ENCODE results near the gene MIA2. TPM values are rescaled to one million over a fixed set of nuclear protein-coding genes. Genes with fewer than 3 reads are reported as not detected.
A peak's percentile ranks its signal among the peaks of the same experiment; 100 is the strongest.
"Not testable (repeated sequence)": the region's sequence is repeated elsewhere in the genome, so short reads cannot be mapped to it uniquely, and the experiment has no call there.

The MIA2 gene
- total RNA-seq, 6 experiments from 2014 or later: 58.7 to 90.8 (median 73.6) TPM

GRCh38 chr14:39212693-39213092, 21.0 kb upstream of the MIA2 start:
- H3K4me3 ChIP-seq: no peak overlapping the region
- ATAC-seq (no peak), DNase-seq (no peak)
- no peaks in the 10 kb centered on the region for H3K4me1 ChIP-seq
- H3K9me3 ChIP-seq: no peaks in the 10 kb centered on the region
- intact Hi-C loops (cut with DNase I): no loop called here
- H3K27me3 ChIP-seq: no peaks in the 10 kb centered on the region
- TF ChIP-seq POLR2A (IDR thresholded peaks at IDR 0.05): no peak
- no peak for TF ChIP-seq CTCF (IDR thresholded peaks at IDR 0.05)
- H3K27ac ChIP-seq: no peak overlapping the region
- WGBS (ENCODE audit: insufficient coverage, low coverage, low lambda C conversion rate, missing lambda C conversion rate): 83% methylated on average over 1 of the region's 1 CpG
- no peaks in the 10 kb centered on the region for H3K36me3 ChIP-seq

- Histone ChIP-seq H3K27me3 (no peaks in the 10 kb centered on the region), H3K36me3 (no peaks in the 10 kb centered on the region), H3K9me3 (no peaks in the 10 kb centered on the region), H3K27ac (no peak overlapping the region), H3K4me1 (no peaks in the 10 kb centered on the region), H3K4me3 (no peak overlapping the region)
- ATAC-seq (no peak), DNase-seq (no peak)
- 80% methylated on average over 6 of the region's 8 CpGs for WGBS (ENCODE audit: insufficient coverage, low coverage, low lambda C conversion rate, missing lambda C conversion rate)
- intact Hi-C loops (cut with DNase I): no loop called here
- no peak for TF ChIP-seq POLR2A (IDR thresholded peaks at IDR 0.05)
- TF ChIP-seq CTCF (IDR thresholded peaks at IDR 0.05): no peak
These were observed 16.4 kb upstream of the MIA2 start for GRCh38 chr14:39217214-39217879.

- Histone ChIP-seq H3K4me1 (no peaks in the 10 kb centered on the region), H3K9me3 (no peaks in the 10 kb centered on the region), H3K4me3 (no peak overlapping the region), H3K27me3 (no peaks in the 10 kb centered on the region), H3K27ac (no peak overlapping the region), H3K36me3 (no peaks in the 10 kb centered on the region)
- intact Hi-C loops (cut with DNase I): no loop called here
- WGBS (ENCODE audit: insufficient coverage, low coverage, low lambda C conversion rate, missing lambda C conversion rate): 42% methylated on average over 5 of the region's 5 CpGs
- ATAC-seq: no peak
- no peak for DNase-seq
- no peak for TF ChIP-seq POLR2A (IDR thresholded peaks at IDR 0.05)
- TF ChIP-seq CTCF (IDR thresholded peaks at IDR 0.05): no peak
These were observed 15.4 kb upstream of the MIA2 start for GRCh38 chr14:39218171-39218769.

GRCh38 chr14:39219075-39219499, 14.6 kb upstream of the MIA2 start:
- DNase-seq: no peak
- H3K9me3 ChIP-seq: no peaks in the 10 kb centered on the region
- WGBS (ENCODE audit: insufficient coverage, low coverage, low lambda C conversion rate, missing lambda C conversion rate): 69% methylated on average over 3 of the region's 3 CpGs
- H3K27me3 ChIP-seq: no peaks in the 10 kb centered on the region
- no peak for TF ChIP-seq POLR2A (IDR thresholded peaks at IDR 0.05)
- no peak for TF ChIP-seq CTCF (IDR thresholded peaks at IDR 0.05)
- H3K36me3 ChIP-seq: no peaks in the 10 kb centered on the region
- H3K4me1 ChIP-seq: no peaks in the 10 kb centered on the region
- H3K27ac ChIP-seq: no peak overlapping the region
- intact Hi-C loops (cut with DNase I): no loop called here
- no peak overlapping the region for H3K4me3 ChIP-seq
- peak in 1 of 4 donors; percentile 15 for ATAC-seq

GRCh38 chr14:39220473-39220872, 13.2 kb upstream of the MIA2 start:
- H3K4me3 ChIP-seq; H3K36me3 ChIP-seq; H3K27me3 ChIP-seq; H3K27ac ChIP-seq; H3K4me1 ChIP-seq; intact Hi-C loops (cut with DNase I); ATAC-seq; H3K9me3 ChIP-seq; DNase-seq: not testable (repeated sequence)
- WGBS (ENCODE audit: insufficient coverage, low coverage, low lambda C conversion rate, missing lambda C conversion rate): 100% methylated on average over 1 of the region's 1 CpG

Measured in right lobe of liver (tissue), 6 donors.